Right ventricle myocardium superior (tissue), 1 donor: ENCODE data around the gene LYPLAL1. TPM values are rescaled to one million over a fixed set of nuclear protein-coding genes. Genes with fewer than 3 reads are reported as not detected.

Experiments used
- ATAC-seq: fragments of 200-7000 bp; cut with Tn5 transposase; one replicate; pipeline ENCODE4 v1.9.1; 2020; ENCODE audit warnings: mild to moderate bottlenecking; ENCODE audit not compliant: poor library complexity
- DNase-seq: peaks from one replicate; pipeline ENCODE4 v3.0.0-alpha.2; 2020
- intact Hi-C: fragments of 100-400 bp; cut with DNase I; formaldehyde crosslinking; loops from one replicate; pipeline ENCODE4 v1.11.2; 2022
- total RNA-seq: library from RNA; stranded (reverse); fragmentation: NEBNext Ultra II Directional; extraction: Animal tissue kit (Norgen Biotek cat#: 25700); gene quantifications from one replicate; pipeline ENCODE4 v1.2.1, GENCODE V29; 2021
- donor health status: DM: no; HTN: yes; CAD: no; lungs with severe emphysema.

The LYPLAL1 gene
- total RNA-seq, 1 donor from 2014 or later: 72.2 TPM

DNA sequence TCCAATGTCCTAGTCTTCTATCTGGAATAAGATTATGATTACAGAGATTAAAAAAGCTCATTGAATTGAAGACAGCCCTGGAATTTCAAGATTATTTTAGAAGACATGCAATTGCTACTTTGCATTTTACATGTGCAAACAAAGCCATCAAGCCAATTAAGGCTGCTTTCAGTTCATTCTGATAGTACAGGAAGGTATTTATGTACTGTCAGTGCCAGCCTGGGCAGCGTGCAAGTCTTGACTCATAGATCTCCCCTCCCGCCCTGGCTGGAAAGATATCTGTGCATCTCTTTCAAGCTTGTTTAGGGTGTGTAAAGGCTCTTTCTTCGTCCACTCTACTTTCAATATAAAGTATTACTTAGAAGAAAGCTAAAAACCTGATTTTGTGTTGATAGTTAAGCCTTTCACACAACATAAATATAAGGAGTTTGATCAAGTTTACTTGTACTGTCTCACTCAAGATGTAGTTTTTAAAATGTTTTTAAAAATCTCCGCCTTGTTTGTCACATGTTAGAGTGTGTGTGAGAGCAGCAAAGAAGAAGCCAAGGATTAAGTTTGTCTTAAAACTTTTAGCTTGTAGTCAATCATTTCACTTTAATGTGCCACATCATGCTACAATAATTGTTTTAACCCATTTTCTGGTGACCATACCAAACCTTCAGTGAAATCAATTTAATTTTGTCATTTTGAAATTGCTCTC lies 13.6 kb upstream of the LYPLAL1 start:
- DNase-seq: no peak
- intact Hi-C loops: no loop called here
- no peak for ATAC-seq

DNA sequence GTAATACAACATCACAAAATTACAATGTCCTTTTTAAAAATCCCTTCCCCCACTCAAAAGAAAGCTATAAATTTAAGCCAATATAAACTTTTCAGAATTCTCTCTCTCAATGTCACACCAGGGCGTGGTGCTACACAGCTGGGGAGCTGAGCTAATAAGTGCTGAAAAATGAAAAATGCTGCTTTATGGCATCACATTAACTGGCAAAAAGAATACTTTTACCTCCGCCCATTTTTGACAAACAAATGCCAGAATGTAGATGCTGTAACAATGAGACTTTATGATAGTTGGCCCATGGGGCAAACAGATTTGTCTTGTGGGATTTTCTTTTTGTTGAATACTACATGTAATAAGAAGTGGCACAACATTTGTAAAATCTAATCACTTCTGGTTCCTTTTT lies 12.7 kb upstream of the LYPLAL1 start:
- DNase-seq (no peak), ATAC-seq (peak; percentile 48)
- intact Hi-C loops: no loop called here

DNA sequence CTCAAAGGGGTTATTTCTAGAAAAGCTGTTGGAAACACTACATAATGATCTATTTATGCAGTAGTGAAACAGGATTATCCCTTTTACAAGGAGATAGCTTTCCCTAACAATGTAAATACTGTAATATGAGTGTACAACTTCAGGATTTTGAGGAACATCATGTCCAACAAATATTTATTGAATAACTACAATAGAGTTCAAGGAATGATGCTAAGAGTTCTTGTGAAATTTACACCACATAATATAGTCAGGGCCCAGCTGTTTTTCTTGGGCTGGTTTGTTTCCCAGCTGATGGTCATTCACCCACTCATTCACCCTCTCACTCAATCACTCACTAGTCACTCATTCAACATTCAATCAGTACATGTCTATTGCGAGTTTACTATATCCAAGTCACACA lies 12.3 kb upstream of the LYPLAL1 start:
- DNase-seq: no peak
- intact Hi-C loops: no loop called here
- ATAC-seq: no peak

DNA sequence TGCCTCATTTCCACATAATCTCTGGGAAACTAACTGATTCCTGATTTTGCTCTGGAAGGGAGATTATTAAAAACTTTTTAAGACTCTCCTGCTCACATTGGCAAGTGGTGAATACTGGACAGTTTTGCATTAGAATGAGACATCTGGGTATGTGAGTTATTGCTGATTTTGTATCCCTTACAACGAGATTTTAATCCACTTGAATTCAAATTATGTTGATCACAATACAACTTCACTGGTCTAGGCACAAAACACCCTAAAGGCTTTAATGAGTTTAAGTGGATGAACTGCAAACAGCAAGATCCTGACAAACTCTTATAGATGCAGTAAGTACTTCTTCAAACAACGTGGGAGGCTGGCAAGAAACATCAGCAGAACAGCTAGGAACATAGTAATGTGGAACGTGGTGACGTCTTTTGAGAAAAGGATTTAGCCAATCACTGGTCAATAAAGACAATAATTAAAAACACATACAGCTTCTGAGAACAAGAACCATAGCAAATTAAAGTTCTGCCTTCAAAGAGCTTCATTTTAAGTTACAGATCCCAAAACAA lies 10.2 kb upstream of the LYPLAL1 start:
- intact Hi-C loops: no loop called here
- DNase-seq: no peak
- no peak for ATAC-seq

DNA sequence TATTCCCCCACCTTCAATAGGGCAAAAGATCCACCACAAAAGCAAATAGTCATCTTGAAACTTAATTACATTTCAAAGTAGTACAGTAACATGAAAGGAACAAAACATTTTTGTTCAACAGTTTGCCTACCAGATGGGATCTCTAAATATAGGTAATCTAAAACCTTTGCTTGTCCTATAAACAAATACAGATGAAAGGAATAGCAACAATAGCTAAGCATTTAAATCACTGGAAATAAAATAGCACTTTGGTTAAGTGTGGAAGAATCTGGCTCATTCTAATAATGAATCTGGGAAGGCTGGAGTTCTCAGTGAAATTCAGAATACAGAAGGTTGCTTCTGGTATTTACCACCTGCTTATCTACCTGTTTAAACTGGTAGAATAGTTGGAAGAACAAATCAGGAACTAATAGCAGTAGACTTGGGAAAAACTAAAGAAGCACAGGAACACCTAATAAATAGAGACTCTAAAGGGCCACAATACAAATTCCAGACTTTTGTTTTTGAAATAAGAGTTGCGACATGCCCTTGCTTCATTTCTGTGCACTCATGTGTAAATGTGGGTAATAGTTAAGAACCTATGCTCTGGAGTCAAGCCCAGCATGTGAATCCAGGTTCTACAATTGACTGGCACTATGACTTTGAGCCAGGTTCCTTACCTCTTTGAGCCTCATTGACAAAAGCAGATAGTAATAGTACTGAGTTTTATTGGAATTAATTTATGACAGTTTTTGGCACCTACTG lies 2.3 kb upstream of the LYPLAL1 start:
- ATAC-seq (no peak), DNase-seq (no peak)
- intact Hi-C loops: no loop called here

DNA sequence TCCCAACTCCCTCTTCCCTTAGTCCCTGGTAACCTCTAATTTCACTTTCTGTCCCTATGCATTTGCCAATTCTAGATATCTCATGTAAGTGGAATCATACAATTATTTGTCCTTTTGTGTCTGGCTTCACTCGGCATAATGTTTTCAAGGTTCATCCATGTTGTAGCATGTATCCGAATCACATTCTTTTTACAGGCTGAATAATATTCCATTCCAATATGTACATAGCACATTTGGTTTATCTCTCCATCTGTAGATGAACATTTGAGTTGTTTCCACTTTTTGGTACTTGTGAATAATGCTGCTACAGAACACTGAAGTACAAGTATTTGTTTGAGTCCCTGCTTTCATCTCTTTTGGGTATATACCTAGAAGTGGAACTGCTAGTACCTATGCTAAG lies 857 bp upstream of the LYPLAL1 start:
- intact Hi-C loops: no loop called here
- no peak for ATAC-seq
- no peak for DNase-seq

DNA sequence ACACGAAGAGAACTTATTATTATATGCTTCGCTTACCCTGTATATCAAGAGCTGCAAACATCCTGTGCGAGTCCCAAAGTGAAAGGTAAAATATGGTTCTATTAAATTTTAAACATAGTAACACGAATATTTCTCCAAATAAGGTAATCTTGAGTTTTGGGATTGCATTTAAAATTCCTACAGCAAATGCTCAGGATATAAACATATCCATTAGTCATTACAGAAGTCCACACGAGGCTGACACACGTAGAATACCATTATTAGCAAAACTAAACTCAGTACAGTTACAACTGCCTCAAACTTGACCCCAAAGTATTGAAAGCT lies 282 bp upstream of the LYPLAL1 start:
- intact Hi-C loops: no loop called here
- DNase-seq: no peak

DNA sequence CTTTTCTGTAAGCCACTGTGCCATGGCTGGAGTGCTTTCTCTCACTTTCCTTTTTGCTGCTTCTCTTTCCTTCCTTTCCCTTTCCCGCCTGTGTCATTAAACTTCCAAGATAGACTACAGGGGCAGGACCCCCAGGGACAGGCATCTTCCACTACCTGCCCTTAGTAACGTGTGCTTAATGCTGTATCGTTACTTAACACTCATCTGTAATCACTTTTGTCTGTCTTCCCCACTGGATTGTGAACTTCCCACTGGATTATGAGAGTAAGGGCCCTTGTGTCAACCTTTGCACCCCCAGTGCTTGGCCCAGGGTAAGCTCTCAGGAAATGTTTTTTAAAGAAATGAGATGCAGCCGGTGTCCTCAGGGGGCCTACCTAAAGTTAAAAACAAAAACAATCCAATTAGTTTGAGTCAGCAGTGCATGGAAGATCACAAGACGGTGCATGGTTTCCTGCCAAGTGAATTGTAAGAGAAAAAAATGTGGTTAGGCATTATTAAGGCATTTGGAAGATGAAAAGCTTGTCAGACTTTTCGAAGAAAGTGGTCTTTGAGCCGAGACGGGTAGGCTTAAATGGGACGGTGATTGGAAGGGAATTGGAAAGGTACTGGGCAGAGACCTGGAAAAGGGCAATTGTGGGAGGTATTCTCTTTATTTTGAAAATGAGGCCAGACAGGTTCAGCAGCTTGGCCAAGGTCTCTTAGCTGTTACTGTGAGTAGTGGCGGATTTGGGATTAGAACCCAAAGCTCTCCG lies 958 bp downstream of the LYPLAL1 start:
- intact Hi-C loops: no loop called here
- ATAC-seq (peak; percentile 30), DNase-seq (no peak)

More for the DNA sequence above, 282 bp upstream of the LYPLAL1 start:
- ATAC-seq: no peak

DNA sequence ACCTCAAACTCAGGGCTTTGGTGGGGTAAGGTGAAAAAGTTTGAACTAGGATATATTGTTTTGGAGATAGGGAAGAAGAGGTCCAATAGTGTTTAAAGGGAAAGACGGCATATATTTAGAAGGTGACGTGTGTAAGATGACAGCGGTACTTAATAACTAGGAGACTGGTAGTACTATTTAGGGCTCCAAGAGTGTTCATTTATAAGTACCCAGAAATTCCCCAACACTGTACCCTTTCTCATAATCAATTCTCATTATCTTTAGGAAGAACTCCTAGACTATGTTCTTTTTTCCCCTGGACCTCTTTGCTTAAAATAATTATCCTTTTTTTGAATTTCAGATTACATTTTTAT lies 1.5 kb downstream of the LYPLAL1 start:
- peak; percentile 58 for ATAC-seq
- intact Hi-C loops: no loop called here
- no peak for DNase-seq

DNA sequence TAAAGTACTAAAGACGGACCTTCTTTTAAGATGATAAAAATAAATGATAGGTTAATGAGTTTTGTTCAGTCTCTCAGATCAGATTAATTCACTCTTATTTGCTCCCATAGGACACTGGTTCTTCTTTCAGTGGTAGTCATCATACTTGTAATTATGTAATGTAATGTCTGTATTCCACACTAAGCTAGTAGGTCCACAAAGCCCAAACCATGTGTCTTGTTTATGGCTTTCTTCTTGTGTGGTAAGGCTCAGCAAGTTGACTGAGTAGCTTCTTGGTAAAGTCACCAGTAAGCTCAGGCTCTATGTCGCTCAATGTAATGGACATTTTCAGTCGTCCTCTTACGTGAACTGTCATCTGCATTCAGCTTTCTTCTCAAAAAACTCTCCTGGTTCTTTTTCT lies 2.5 kb downstream of the LYPLAL1 start:
- ATAC-seq (no peak), DNase-seq (no peak)
- intact Hi-C loops: no loop called here

DNA sequence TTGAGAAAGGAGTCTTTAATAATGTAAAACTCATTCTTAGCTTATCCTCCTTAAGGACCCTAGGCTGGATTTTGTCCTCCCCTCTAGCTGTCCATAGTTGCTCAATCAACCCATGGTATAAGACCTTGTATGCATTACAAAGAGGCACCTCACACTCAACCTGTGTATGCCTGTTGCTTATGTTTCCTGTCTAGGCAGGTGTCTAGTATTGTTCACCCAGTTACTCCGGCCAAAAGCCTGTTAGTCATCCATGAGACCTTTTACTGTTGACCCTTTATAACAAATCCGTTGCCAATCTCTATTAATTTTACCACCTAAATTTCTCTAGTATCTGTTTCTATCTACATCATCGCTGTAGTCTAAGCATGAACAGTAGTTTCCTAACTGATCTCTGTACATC lies 3.7 kb downstream of the LYPLAL1 start:
- ATAC-seq: no peak
- intact Hi-C loops: no loop called here
- DNase-seq: no peak

DNA sequence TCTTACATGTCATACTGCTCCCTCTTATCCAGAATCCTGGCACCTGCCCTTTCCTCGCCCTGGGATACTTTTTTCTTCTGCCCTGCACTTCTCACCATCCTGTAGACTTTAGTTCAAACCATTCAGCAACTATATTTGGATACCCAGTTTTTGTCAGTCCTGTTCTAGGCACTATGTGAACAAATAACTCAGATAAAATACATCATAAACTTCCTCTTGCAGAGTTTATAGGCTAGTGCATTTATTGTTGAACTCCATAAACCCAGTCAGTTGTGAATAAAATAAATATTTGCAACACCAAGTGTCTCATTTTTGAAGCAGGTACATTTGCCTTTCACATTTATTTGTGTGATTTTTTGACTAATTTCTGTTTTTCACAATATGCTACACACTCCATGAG lies 4.3 kb downstream of the LYPLAL1 start:
- ATAC-seq: no peak
- DNase-seq: no peak
- intact Hi-C loops: no loop called here

DNA sequence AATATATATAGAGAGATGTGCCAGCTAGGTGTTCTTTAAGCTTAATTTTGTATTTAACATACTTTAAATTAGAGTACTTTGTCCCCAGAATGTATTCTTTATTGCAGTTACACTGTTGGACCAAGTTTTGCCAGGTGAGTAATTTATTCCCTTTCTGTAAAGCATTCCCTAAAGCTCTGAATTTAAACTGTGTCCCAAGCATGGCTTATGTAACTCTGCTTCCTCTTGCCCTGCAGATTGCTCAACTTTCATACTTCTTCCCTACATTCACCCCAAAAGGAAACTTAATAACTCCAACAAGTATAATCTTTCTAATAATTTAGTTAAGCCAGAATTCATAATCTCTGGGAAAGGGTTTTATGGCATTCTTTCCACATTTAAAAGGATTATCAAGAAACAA lies 5.6 kb downstream of the LYPLAL1 start:
- DNase-seq: no peak
- intact Hi-C loops: no loop called here
- no peak for ATAC-seq

DNA sequence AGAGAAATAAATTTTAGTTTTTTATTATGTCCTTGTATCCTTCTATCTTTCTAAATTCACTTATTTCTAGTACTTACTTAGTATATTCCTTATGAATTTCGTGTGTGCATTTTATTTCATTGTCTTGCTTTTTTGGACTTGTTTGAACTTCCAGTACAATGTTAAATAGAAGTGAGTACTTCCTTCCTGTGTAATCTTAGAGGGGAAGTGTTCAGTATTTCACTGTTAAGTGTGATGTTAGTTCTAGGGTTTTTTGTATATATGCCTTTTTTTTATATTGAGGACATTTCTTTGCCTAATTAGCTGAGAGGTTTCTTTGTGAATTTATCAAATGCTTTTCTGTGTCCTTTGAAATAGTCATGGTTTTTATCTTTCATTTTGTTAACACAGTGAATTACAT lies 10.7 kb downstream of the LYPLAL1 start:
- intact Hi-C loops: no loop called here
- DNase-seq (no peak), ATAC-seq (no peak)

DNA sequence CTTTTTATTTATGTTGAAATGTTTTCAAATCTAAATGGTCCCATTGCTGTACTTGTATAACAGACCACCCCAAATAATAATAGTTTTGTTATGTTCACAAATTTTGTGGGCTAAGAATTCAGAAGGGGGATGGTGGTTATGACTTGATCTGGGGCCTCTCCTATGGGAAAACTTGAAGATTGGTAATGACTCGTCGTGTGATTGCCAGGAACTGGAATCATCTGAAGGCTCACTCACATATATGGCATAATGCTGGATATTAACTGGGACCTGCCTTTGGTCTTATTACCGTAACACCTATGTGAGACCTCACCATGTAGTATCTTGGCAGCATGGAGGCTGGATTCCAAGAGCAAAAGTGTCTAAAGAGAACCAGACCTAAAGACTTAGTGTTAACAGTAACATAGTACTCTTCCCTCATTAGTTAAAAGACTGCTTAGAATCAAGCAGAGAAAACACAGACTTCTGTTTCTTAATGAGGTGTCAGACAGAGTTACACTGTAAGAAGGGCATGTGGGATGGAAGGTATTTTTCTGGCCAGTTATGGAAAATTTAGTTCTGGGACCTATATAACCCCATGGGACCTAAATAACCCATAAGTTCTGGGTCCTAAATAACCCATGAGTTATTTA lies 11.9 kb downstream of the LYPLAL1 start:
- intact Hi-C loops: no loop called here
- no peak for ATAC-seq
- DNase-seq: no peak

DNA sequence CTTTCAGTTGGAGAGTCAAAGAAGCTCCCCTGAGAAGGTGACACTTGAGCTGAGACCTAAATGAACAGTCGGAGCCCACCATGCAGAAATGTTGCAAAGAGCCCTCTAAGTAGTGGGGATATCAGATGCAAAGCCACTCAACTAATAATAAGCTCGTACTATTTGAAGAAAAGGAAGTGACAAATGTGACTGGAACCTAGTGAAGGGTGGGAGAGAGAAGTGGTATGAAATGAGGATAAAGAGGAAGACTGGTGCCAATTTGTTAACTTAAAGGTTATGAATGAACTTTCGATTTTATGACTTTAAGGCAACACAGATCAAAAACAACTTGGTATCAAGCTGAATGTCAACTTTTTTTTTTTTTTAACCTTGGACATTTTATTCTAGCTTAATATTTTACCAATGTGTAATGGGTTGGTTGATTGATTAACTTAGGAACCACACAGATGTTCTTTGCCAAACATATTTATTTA lies 14.7 kb downstream of the LYPLAL1 start:
- intact Hi-C loops: no loop called here
- ATAC-seq (no peak), DNase-seq (no peak)

DNA sequence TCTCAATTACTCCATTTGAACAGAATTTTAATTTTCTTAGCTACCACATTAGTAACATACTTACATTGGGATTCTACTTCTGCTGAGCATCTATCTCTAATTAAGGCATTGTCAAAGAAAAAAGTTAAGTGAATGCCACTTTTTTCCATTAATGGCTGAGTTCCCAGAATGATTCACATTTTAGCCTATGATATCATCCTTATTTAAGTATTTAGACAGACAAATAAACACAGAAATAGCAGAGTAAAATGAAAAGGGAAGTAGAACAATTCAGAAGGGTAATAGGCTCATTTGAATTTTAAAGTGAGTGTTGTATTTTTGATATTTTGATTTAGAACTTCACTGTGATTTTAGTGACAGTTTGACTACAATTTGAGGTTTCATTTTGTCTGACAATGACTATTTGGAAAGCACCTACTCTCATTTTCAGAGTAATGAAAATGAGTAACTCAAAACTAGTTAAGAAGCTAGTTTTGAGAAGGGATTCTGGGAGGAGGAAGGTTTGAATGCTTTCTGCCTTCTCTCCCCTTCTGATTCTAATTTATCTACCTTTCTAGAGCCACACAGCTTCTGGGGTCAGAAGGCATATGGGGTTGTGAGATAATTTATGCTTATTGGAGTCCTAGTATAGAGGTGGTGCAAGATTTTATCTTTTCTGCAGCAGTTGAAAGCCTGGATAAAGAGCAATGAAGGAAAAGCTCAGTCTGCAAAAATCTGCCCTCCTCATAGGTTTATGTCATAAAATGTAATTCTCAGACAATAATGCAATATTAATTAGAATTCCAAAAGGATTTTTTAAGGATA lies 15.5 kb downstream of the LYPLAL1 start:
- intact Hi-C loops: no loop called here
- ATAC-seq (peak; percentile 52), DNase-seq (no peak)

DNA sequence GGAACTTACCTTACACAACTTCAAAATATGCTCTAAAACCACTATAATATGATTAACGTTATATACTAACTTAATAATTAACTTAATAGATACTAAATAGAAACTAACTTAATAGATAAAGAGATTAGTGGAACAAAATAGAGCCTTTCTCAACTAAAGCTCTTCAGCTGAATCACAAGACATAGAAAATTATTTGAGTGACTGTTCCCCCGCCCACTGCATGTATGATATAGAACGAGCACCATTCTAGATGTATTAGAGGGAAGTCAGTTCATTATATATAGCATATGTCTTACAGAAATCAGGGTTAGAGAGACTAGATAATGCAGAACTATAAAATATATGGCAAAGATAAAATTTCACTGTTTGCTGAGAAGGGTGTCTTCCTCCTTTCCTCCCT lies 16.3 kb downstream of the LYPLAL1 start:
- intact Hi-C loops: no loop called here
- ATAC-seq: no peak
- DNase-seq: no peak

DNA sequence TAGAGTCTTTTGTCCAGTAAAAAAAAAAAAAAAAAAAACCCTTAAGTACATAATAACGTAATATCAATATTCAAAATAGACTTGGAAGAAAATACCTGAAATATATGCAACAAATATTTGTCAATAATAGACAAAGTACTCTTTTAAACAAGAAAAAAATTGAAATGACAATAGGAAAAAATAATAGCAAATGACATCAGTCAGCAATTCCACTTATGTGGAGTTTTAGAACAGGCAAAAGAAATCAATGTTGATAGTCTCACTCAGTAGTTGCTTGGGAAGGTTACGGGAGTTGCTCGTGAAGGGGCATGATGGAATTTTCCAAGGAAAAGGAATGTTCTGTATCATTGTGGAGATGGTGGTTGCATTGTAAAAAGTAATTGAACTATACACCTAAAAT lies 16.9 kb downstream of the LYPLAL1 start:
- ATAC-seq: no peak
- intact Hi-C loops: no loop called here
- no peak for DNase-seq
